SJSA1 (cell line): ENCODE data around the gene NAT14. TPM values are rescaled to one million over a fixed set of nuclear protein-coding genes. Genes with fewer than 3 reads are reported as not detected.
"Not testable (repeated sequence)": the region's sequence is repeated elsewhere in the genome, so short reads cannot be mapped to it uniquely, and the experiment has no call there.

Source experiments
- DNase-seq, 2 experiments: peaks; one replicate each; pipeline ENCODE4 v3.0.0-alpha.2; 2015 to 2020; ENCODE audit warnings: low spot score in 2 of 2, low read depth in 1 of 2
- H3K27ac ChIP-seq: fragments of 250-450 bp; sonication (Bioruptor Pico); 2 replicates; pipeline ENCODE4 v1.5.1; 2020; ENCODE audit warnings: mild to moderate bottlenecking, moderate library complexity
- H3K27me3 ChIP-seq: fragments of 250-450 bp; sonication (Bioruptor Pico); replicated peaks from 2 replicates; pipeline ENCODE4 v1.5.1; 2020; ENCODE audit warnings: mild to moderate bottlenecking, moderate library complexity
- H3K36me3 ChIP-seq: fragments of 250-450 bp; sonication (Bioruptor Pico); 2 replicates; pipeline ENCODE4 v1.5.1; 2020; ENCODE audit warnings: mild to moderate bottlenecking
- H3K4me1 ChIP-seq: fragments of 250-450 bp; sonication (Bioruptor Pico); replicated peaks from 2 replicates; pipeline ENCODE4 v1.6.1; 2021; ENCODE audit warnings: mild to moderate bottlenecking
- H3K4me3 ChIP-seq: fragments of 250-450 bp; sonication (Bioruptor Pico); 2 replicates; pipeline ENCODE4 v1.5.1; 2020; ENCODE audit warnings: mild to moderate bottlenecking
- H3K9me3 ChIP-seq: fragments of 250-450 bp; sonication (Bioruptor Pico); replicated peaks from 2 replicates; pipeline ENCODE4 v1.5.1; 2020; ENCODE audit warnings: mild to moderate bottlenecking
- total RNA-seq: library from RNA; depleted of rRNA; stranded (reverse); fragments of >200 nt; shearing (Covaris generic); gene quantifications from 2 replicates; pipeline ENCODE4 v1.2.3, GENCODE V29; 2014

Gene NAT14
- total RNA-seq, 1 experiment from 2014 or later = 10.9 TPM

DNA sequence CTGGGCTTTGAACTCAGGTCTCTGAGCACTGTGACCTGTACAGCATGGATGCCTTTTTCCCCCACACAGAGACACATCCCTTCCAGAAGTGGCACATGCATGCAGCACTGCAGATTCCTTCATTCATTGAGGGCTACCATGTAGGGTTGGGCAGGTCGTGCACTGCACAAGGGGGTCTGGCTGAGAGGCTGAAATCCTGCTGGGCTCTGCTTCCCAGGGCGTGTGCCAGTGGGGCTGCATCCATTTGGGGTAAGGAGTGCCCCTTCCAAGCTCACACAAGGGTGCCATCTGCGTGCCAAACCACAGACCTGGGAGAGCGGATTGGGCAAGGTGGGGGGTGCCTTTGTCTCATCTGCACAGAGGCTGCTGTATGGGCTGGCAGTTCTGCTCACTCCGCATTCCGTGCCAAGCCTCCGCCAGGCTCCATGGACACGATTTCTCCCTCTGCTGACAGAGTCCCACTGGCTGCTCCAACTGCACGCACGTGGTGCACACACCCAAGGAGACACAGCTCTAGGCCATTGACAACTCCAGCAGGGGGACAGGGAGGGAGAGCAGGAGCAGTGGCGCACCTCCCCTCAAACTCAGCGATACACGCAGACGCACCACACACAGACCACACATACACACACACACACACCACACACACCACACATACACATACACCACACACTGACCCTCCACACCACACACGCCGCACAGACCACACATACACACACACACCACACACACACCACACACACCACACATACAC, 37.4 kb upstream of the NAT14 start:
- Histone ChIP-seq H3K36me3 (no peaks in the 10 kb centered on the region), H3K4me3 (no peak overlapping the region), H3K9me3 (no peaks in the 10 kb centered on the region), H3K4me1 (no peaks in the 10 kb centered on the region), H3K27me3 (peaks cover 58% of the 10 kb centered on the region), H3K27ac (no peak overlapping the region)
- no peak for DNase-seq

- not testable (repeated sequence) for H3K4me3 ChIP-seq, H3K27ac ChIP-seq, H3K4me1 ChIP-seq, H3K9me3 ChIP-seq, DNase-seq, H3K36me3 ChIP-seq
- H3K27me3 ChIP-seq = peaks cover 53% of the 10 kb centered on the region
Observed at GRCh38 chr19:55448175-55448490, 36.9 kb upstream of the NAT14 start.

DNA sequence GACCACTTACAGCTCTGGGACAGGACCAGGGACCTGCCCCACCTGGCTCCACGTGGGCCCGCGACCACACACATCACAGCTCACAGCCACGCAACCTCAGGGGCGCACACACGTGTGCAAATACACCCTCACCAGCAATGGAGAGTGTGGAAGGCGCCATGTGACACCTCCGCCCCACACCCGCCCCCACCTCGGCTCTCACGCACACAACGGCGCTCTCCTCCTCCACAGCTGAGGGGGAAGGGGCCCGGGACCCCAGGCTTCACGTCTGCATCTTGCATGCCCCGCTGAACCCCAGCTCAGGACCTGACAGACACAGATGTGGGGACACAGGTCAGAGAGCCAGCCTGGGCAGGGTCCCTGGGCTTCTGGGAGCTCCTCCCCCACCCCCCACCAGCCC, 35.5 kb upstream of the NAT14 start:
- Histone ChIP-seq H3K27ac (no peak overlapping the region), H3K36me3 (0 out of 2 replicates have a peak, but pooled peaks cover under 1% of the 10 kb centered on the region), H3K9me3 (no peaks in the 10 kb centered on the region), H3K4me3 (no peak overlapping the region), H3K27me3 (peaks cover 42% of the 10 kb centered on the region), H3K4me1 (no peaks in the 10 kb centered on the region)
- no peak for DNase-seq

- Histone ChIP-seq H3K27ac (no peak overlapping the region), H3K36me3 (peaks cover 12% of the 10 kb centered on the region; the same call in 1 of the 2 replicates), H3K9me3 (no peaks in the 10 kb centered on the region), H3K4me1 (no peaks in the 10 kb centered on the region), H3K27me3 (peaks cover 29% of the 10 kb centered on the region), H3K4me3 (no peak overlapping the region)
- no peak for DNase-seq
Observed at GRCh38 chr19:55451163-55451964, 33.6 kb upstream of the NAT14 start.

- Histone ChIP-seq H3K9me3 (no peaks in the 10 kb centered on the region), H3K4me1 (no peaks in the 10 kb centered on the region), H3K27me3 (peaks cover 23% of the 10 kb centered on the region), H3K36me3 (peaks cover 12% of the 10 kb centered on the region; the same call in 1 of the 2 replicates), H3K4me3 (no peak overlapping the region), H3K27ac (no peak overlapping the region)
- DNase-seq = no peak
Observed at GRCh38 chr19:55451965-55452748, 32.8 kb upstream of the NAT14 start.

- no peaks in the 10 kb centered on the region for H3K9me3 ChIP-seq
- no peak for DNase-seq
- H3K36me3 ChIP-seq = peaks cover 12% of the 10 kb centered on the region; the same call in 1 of the 2 replicates
- peaks cover 18% of the 10 kb centered on the region for H3K27me3 ChIP-seq
- H3K4me1 ChIP-seq = no peaks in the 10 kb centered on the region
- no peak overlapping the region for H3K4me3 ChIP-seq
- no peak overlapping the region for H3K27ac ChIP-seq
Observed at GRCh38 chr19:55452749-55453346, 32.1 kb upstream of the NAT14 start.

- DNase-seq = no peak
- Histone ChIP-seq H3K9me3 (no peaks in the 10 kb centered on the region), H3K27me3 (peaks cover 18% of the 10 kb centered on the region), H3K4me3 (no peak overlapping the region), H3K36me3 (peaks cover 12% of the 10 kb centered on the region; the same call in 1 of the 2 replicates), H3K27ac (no peak overlapping the region), H3K4me1 (no peaks in the 10 kb centered on the region)
Observed at GRCh38 chr19:55453511-55454260, 31.3 kb upstream of the NAT14 start.

- DNase-seq = no peak
- H3K27ac ChIP-seq = no peak overlapping the region
- no peaks in the 10 kb centered on the region for H3K4me1 ChIP-seq
- H3K4me3 ChIP-seq = no peak overlapping the region
- H3K27me3 ChIP-seq = peaks cover 12% of the 10 kb centered on the region
- H3K9me3 ChIP-seq = no peaks in the 10 kb centered on the region
- peaks cover 12% of the 10 kb centered on the region; the same call in 1 of the 2 replicates for H3K36me3 ChIP-seq
Observed at GRCh38 chr19:55454787-55455243, 30.2 kb upstream of the NAT14 start.

GRCh38 chr19:55455576-55456235, 29.3 kb upstream of the NAT14 start:
- peaks cover 12% of the 10 kb centered on the region; the same call in 1 of the 2 replicates for H3K36me3 ChIP-seq
- no peaks in the 10 kb centered on the region; the same call in 1 of the 2 replicates for H3K4me1 ChIP-seq
- no peaks in the 10 kb centered on the region for H3K9me3 ChIP-seq
- DNase-seq = no peak
- no peak overlapping the region for H3K4me3 ChIP-seq
- H3K27ac ChIP-seq = no peak overlapping the region
- H3K27me3 ChIP-seq = peaks cover 12% of the 10 kb centered on the region

DNA sequence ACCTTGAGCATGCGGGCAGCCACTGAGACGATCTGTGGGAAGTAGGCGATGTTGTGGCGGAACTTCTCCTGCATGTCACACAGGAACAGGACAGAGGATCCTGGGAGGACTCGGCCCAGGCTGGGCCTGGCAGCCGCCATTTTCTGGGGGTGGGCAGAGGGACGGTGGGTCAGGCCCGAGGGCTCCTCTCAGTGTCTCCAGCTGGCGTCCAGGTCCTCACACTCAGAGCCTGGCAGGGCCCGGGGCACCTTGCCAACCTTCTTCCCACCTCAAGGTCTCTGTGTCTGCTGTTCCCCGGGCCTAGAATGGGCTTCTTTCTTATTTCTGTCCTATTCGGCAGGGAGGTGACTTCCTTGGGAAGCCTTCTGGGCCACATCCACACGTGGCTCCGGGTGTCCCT, 28.6 kb upstream of the NAT14 start:
- Histone ChIP-seq H3K27ac (no peak overlapping the region), H3K4me3 (no peak overlapping the region), H3K36me3 (peaks cover 15% of the 10 kb centered on the region), H3K9me3 (no peaks in the 10 kb centered on the region), H3K27me3 (peaks cover 9% of the 10 kb centered on the region), H3K4me1 (peaks cover 3% of the 10 kb centered on the region; the same call in 1 of the 2 replicates)
- DNase-seq = no peak

DNA sequence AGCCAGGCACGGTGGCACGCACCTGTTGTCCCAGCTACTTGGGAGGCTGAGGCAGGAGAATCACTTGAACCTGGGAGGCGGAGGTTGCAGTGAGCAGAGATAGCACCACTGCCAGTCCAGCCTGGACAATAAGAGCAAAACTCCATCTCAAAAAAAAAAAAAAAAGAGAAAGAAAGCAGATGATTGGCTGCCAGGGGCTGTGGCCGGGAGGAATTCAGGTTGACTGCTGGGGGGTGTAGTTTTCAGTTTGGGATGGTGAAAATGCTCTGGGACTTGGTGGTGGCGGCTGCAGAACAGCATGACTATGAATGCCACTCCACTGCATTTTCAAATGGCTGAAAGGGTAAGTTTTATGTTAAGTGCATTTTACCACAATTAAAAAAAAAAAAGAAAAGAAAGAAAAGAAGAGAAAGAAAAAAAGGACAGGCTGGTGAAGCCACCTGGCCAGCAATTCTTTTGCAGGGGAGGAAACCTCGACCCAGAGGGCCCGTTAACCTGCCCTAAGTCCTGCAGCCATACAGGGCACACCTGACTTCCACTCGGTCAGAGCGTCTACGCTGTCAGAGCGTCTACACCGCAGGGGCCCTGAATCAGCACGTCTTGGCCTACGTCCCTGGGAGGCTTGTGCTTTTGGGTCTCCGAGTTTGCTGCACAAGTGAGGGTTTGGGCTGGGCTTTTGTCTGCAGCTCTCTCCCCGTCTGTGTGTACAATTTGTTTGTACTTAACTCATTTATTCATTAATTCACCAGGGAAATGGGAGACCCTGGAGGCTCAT, 27.1 kb upstream of the NAT14 start:
- no peaks in the 10 kb centered on the region for H3K9me3 ChIP-seq
- no peak overlapping the region for H3K27ac ChIP-seq
- no peaks in the 10 kb centered on the region; the same call in 1 of the 2 replicates for H3K27me3 ChIP-seq
- H3K36me3 ChIP-seq = peaks cover 15% of the 10 kb centered on the region
- no peak for DNase-seq
- no peak overlapping the region for H3K4me3 ChIP-seq
- H3K4me1 ChIP-seq = peaks cover 8% of the 10 kb centered on the region

DNA sequence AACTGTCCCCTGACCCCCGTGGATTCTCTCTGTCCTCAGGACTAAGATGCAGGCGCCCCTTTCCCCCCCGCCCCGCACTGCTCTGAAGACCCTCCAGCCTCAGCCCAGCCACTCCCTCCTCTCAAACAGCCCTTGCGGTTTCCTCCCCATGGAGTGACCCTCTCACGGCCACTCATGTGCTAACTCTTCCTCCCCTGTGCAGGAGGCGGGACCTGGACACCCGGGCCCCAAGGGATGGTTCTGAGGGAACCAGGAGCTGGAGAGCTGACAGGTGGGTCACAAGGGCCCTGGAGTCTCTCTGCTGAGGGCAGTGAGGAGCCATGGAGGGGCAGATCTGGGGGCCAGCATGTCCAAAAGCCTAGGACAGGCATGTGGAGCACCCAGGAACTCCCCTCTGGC, 25.4 kb upstream of the NAT14 start:
- H3K4me1 ChIP-seq = peaks cover 8% of the 10 kb centered on the region
- no peak overlapping the region for H3K4me3 ChIP-seq
- no peak overlapping the region for H3K27ac ChIP-seq
- no peak for DNase-seq
- H3K27me3 ChIP-seq = no peaks in the 10 kb centered on the region
- H3K36me3 ChIP-seq = peaks cover 13% of the 10 kb centered on the region
- H3K9me3 ChIP-seq = no peaks in the 10 kb centered on the region
